ENCODE measurements around the gene TESK2. TPM values are rescaled to one million over a fixed set of nuclear protein-coding genes. Genes with fewer than 3 reads are reported as not detected.

The TESK2 gene
- polyA plus RNA-seq, 1 of the 3 experiments (the other 2 are of a cell fraction) = 1.3 TPM

GRCh38 chr1:45297666-45298356 lies 193.2 kb downstream of the TESK2 start:
- no peaks in the 10 kb centered on the region for H3K9me2 ChIP-seq
- WGBS (ENCODE audit: low lambda C conversion rate) = 61% methylated on average over 8 of the region's 8 CpGs
- no peak overlapping the region for H3K9ac ChIP-seq
- H3K36me3 ChIP-seq (replicated peaks in 1 of 2; ENCODE audit: control insufficient read depth in 1 of 2, insufficient read depth in 2 of 2, low read length in 1 of 2) = no peaks in the 10 kb centered on the region
- no peaks in the 10 kb centered on the region for H3K27me3 ChIP-seq (ENCODE audit: insufficient read depth)
- H3K4me2 ChIP-seq = no peak overlapping the region
- H3K4me3 ChIP-seq (ENCODE audit: low read depth in 2 of 2, low read length in 1 of 2) = no peak overlapping the region
- DNase-seq = no peak
- H4K20me1 ChIP-seq (ENCODE audit: insufficient read depth) = no peaks in the 10 kb centered on the region
- H3K27ac ChIP-seq (ENCODE audit: low read depth in 2 of 2, low read length in 1 of 2) = no peak overlapping the region
- ChIA-PET POLR2A (no interaction called here), CTCF (interaction anchor here (1.7 to 14.7 kb wide), 2 partner anchors 282 to 462 kb away, joined by 7 to 470 read pairs; partner anchors contain the start of genes HECTD3 and UROD)
- H3K4me1 ChIP-seq (ENCODE audit: control insufficient read depth in 1 of 2, insufficient read depth in 2 of 2, low read depth in 1 of 2, low read length in 1 of 2) = peaks cover 0 to 3% of the 10 kb centered on the region in 2 experiments; a peak in 1 of 4 replicates
- H2AFZ ChIP-seq (ENCODE audit: low read depth) = no peak overlapping the region
- TF ChIP-seq RFX5 (IDR thresholded peaks at IDR 0.05; ENCODE audit: low read length) (no peak), ZBTB33 (IDR thresholded peaks at IDR 0.05; ENCODE audit: borderline replicate concordance, low read depth) (no peak), USF2 (IDR thresholded peaks at IDR 0.05; ENCODE audit: borderline replicate concordance, low read depth, low read length) (no peak), CTCF (IDR thresholded peaks at IDR 0.05) (no peak), POLR2AphosphoS5 (IDR thresholded peaks at IDR 0.05; ENCODE audit: low read depth, low read length) (no peak), NRF1 (IDR thresholded peaks at IDR 0.05; ENCODE audit: low read depth, low read length) (no peak), REST (IDR thresholded peaks at IDR 0.05; ENCODE audit: low read depth, low read length) (no peak), FOXJ3 (CRISPR knock-in tag; IDR thresholded peaks at IDR 0.05) (no peak), MEF2A (IDR thresholded peaks at IDR 0.05; ENCODE audit: borderline replicate concordance, low read depth) (no peak), SMC3 (IDR thresholded peaks at IDR 0.05; ENCODE audit: low read depth, low read length) (no peak), EZH2phosphoT487 (IDR thresholded peaks at IDR 0.05; ENCODE audit: borderline replicate concordance, low read depth) (no peak), MXI1 (IDR thresholded peaks at IDR 0.05; ENCODE audit: low read depth, low read length) (no peak)
- peaks cover 10% of the 10 kb centered on the region for H3F3A ChIP-seq (replicated peaks; ENCODE audit: insufficient read depth)
- H3K9me3 ChIP-seq = no peaks in the 10 kb centered on the region
- no peaks in the 10 kb centered on the region for H3K79me2 ChIP-seq (ENCODE audit: insufficient read depth)

Other genes starting within 250 kb of the TESK2 start
- gene HPDL, start 164.3 kb downstream of the TESK2 start, polyA plus RNA-seq (2012; rRNA removed) = 0.19 and 0.25 TPM in 2 replicates
- gene TOE1, start 151.0 kb downstream of the TESK2 start, polyA plus RNA-seq (2012; rRNA removed) = 17.3 and 19.1 TPM in 2 replicates
- gene MUTYH, start 150.7 kb downstream of the TESK2 start, polyA plus RNA-seq (2012; rRNA removed) = 21.9 and 23.3 TPM in 2 replicates
- 1.1 and 1.6 TPM in 2 replicates for gene CCDC163, start 8.9 kb upstream of the TESK2 start, polyA plus RNA-seq (2012; rRNA removed)
- gene MMACHC, start 9.1 kb upstream of the TESK2 start, polyA plus RNA-seq (2012; rRNA removed) = 4.0 and 4.3 TPM in 2 replicates
- gene PRDX1, start 30.7 kb upstream of the TESK2 start, polyA plus RNA-seq (2012; rRNA removed) = 467 and 551 TPM in 2 replicates
- 156 and 185 TPM in 2 replicates for gene AKR1A1, start 59.7 kb upstream of the TESK2 start, polyA plus RNA-seq (2012; rRNA removed)
- gene NASP, start 92.9 kb upstream of the TESK2 start, polyA plus RNA-seq (2012; rRNA removed) = 152 and 153 TPM in 2 replicates
- gene CCDC17, start 132.9 kb upstream of the TESK2 start, polyA plus RNA-seq (2012; rRNA removed) = 0.31 and 0.41 TPM in 2 replicates
- 28.5 and 38.1 TPM in 2 replicates for gene GPBP1L1, start 195.4 kb upstream of the TESK2 start, polyA plus RNA-seq (2012; rRNA removed)
- gene TMEM69, start 197.0 kb upstream of the TESK2 start, polyA plus RNA-seq (2012; rRNA removed) = 46.1 and 74.0 TPM in 2 replicates